OCI-LY7 (cell line): ENCODE measurements around the gene POLR2J2.
"Not testable (repeated sequence)": the region's sequence is repeated elsewhere in the genome, so short reads cannot be mapped to it uniquely, and the experiment has no call there.

ENCODE experiments used
- EZH2phosphoT487 ChIP-seq: fragments of 200-600 bp; sonication (generic); IDR thresholded peaks from 2 replicates; pipeline ENCODE4 v1.6.1; 2018; ENCODE audit warnings: low read depth, borderline replicate concordance, mild to moderate bottlenecking, mixed run types, antibody characterized with exemption, low read length, moderate library complexity, mixed read lengths
- TF ChIP-seq, protein P1 (sequence below): fragments of 200-600 bp; sonication (generic); conservative IDR thresholded peaks from 2 replicates; pipeline ENCODE4 v1.5.1; 2014; ENCODE audit warnings: mild to moderate bottlenecking, antibody characterized with exemption, low read length, moderate library complexity, mixed read lengths

DNA sequence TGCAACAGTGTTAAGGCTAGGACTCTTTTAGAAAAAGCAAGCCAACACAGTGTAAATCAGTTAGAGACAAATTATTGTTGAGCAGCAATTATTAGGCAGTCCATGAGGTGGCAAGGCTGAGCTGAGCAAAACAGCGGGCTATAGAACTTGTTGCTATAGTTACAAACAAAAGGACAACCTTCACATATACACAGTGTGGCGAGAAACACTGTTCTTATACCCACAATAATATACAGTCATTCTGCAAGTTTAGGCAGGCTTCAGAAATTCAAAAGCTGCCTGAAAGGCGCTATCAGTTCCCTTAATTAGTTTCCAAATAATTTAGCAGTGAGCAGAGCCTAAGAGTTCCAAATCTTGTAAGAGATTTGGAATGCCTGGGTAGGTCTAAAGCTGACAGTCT lies 44.3 kb upstream of the POLR2J2 start:
- TF ChIP-seq, protein P1, sequence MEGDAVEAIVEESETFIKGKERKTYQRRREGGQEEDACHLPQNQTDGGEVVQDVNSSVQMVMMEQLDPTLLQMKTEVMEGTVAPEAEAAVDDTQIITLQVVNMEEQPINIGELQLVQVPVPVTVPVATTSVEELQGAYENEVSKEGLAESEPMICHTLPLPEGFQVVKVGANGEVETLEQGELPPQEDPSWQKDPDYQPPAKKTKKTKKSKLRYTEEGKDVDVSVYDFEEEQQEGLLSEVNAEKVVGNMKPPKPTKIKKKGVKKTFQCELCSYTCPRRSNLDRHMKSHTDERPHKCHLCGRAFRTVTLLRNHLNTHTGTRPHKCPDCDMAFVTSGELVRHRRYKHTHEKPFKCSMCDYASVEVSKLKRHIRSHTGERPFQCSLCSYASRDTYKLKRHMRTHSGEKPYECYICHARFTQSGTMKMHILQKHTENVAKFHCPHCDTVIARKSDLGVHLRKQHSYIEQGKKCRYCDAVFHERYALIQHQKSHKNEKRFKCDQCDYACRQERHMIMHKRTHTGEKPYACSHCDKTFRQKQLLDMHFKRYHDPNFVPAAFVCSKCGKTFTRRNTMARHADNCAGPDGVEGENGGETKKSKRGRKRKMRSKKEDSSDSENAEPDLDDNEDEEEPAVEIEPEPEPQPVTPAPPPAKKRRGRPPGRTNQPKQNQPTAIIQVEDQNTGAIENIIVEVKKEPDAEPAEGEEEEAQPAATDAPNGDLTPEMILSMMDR, result not testable (repeated sequence)
- TF ChIP-seq EZH2phosphoT487, result not testable (repeated sequence)
